Measurements from ENCODE around the gene LETM1. TPM values are rescaled to one million over a fixed set of nuclear protein-coding genes. Genes with fewer than 3 reads are reported as not detected.

Gene LETM1
- total and polyA plus RNA-seq, 2 of the 8 experiments (the other 6 are each of a cell fraction or from before 2014, with no cell fraction given): 19.8 to 50.1 TPM

- no peak for TF ChIP-seq HDAC2 (IDR thresholded peaks at IDR 0.05; ENCODE audit: borderline replicate concordance in 1 of 2, low read depth in 2 of 2, low read length in 2 of 2)
Observed at GRCh38 chr4:1784395-1784788, 71.6 kb downstream of the LETM1 start (continued).
